GM23338 (cell line): ENCODE measurements around the gene COQ10A.

Experiments
- EZH2phosphoT487 ChIP-seq: fragments of 200-600 bp; sonication (generic); IDR thresholded peaks from one replicate; pipeline ENCODE4 v1.8.1; 2018; ENCODE audit warnings: antibody characterized with exemption; ENCODE audit not compliant: unreplicated experiment
- POLR2AphosphoS5 ChIP-seq: IDR thresholded peaks from 2 replicates; pipeline ENCODE4 v1.6.1; 2016; ENCODE audit warnings: antibody characterized with exemption, low read depth
- TF ChIP-seq, protein P1 (sequence below), 2 experiments: fragments of 200-600 bp in 1 of 2; sonication (generic) in 1 of 2; conservative IDR thresholded peaks; 2 replicates each; pipeline versions ENCODE4 v1.5.1 to v1.6.1; 2016 to 2017; ENCODE audit warnings: antibody characterized with exemption in 2 of 2, low read depth in 2 of 2, mild to moderate bottlenecking in 2 of 2, moderate library complexity in 1 of 2
- TF ChIP-seq, protein P2 (sequence below): IDR thresholded peaks from one replicate; pipeline ENCODE4 v1.6.1; 2018; ENCODE audit warnings: antibody characterized with exemption; ENCODE audit not compliant: unreplicated experiment

DNA sequence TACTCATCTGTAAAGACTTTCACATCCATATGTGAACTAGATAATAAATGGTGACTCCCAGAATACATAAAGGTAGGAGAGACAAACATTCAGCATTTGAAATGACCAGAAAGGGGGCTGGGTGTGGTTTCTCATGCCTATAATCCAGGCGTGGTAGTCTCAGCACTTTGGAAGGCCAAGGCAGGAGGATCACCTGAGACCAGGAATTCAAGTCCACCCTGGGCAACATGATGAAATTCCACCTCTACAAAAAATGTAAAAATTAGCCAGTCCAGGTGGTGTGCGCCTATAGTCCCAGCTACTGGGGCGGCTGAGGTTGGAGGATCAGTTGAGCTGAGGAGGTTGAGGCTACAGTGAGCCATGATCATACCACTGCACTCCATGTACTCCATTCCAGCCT lies 37.5 kb downstream of the COQ10A start:
- TF ChIP-seq, protein P1, sequence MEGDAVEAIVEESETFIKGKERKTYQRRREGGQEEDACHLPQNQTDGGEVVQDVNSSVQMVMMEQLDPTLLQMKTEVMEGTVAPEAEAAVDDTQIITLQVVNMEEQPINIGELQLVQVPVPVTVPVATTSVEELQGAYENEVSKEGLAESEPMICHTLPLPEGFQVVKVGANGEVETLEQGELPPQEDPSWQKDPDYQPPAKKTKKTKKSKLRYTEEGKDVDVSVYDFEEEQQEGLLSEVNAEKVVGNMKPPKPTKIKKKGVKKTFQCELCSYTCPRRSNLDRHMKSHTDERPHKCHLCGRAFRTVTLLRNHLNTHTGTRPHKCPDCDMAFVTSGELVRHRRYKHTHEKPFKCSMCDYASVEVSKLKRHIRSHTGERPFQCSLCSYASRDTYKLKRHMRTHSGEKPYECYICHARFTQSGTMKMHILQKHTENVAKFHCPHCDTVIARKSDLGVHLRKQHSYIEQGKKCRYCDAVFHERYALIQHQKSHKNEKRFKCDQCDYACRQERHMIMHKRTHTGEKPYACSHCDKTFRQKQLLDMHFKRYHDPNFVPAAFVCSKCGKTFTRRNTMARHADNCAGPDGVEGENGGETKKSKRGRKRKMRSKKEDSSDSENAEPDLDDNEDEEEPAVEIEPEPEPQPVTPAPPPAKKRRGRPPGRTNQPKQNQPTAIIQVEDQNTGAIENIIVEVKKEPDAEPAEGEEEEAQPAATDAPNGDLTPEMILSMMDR (conservative IDR thresholded peaks at IDR 0.05; ENCODE audit: low read depth in 2 of 2) = no peak
- TF ChIP-seq POLR2AphosphoS5 (no peak), EZH2phosphoT487 (no peak)
- TF ChIP-seq, protein P2, sequence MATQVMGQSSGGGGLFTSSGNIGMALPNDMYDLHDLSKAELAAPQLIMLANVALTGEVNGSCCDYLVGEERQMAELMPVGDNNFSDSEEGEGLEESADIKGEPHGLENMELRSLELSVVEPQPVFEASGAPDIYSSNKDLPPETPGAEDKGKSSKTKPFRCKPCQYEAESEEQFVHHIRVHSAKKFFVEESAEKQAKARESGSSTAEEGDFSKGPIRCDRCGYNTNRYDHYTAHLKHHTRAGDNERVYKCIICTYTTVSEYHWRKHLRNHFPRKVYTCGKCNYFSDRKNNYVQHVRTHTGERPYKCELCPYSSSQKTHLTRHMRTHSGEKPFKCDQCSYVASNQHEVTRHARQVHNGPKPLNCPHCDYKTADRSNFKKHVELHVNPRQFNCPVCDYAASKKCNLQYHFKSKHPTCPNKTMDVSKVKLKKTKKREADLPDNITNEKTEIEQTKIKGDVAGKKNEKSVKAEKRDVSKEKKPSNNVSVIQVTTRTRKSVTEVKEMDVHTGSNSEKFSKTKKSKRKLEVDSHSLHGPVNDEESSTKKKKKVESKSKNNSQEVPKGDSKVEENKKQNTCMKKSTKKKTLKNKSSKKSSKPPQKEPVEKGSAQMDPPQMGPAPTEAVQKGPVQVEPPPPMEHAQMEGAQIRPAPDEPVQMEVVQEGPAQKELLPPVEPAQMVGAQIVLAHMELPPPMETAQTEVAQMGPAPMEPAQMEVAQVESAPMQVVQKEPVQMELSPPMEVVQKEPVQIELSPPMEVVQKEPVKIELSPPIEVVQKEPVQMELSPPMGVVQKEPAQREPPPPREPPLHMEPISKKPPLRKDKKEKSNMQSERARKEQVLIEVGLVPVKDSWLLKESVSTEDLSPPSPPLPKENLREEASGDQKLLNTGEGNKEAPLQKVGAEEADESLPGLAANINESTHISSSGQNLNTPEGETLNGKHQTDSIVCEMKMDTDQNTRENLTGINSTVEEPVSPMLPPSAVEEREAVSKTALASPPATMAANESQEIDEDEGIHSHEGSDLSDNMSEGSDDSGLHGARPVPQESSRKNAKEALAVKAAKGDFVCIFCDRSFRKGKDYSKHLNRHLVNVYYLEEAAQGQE = no peak
